Loucy (cell line): ENCODE results near the gene PPM1L.

Experiments used
- H2AFZ ChIP-seq: fragments of 200-600 bp; sonication (generic); 2 replicates; pipeline ENCODE4 v1.6.0; 2016; ENCODE audit warnings: antibody characterized with exemption, mild to moderate bottlenecking, low read length, moderate library complexity
- H3F3A ChIP-seq: fragments of 200-600 bp; 2 replicates; pipeline ENCODE4 v1.6.0; 2016; ENCODE audit warnings: antibody characterized with exemption, low read depth, mild to moderate bottlenecking
- H3K27me3 ChIP-seq: fragments of 200-600 bp; sonication (generic); 2 replicates; pipeline ENCODE4 v1.6.1; 2014; ENCODE audit warnings: low read length, mild to moderate bottlenecking; ENCODE audit not compliant: insufficient read depth, poor library complexity, severe bottlenecking
- H3K36me3 ChIP-seq: fragments of 200-600 bp; sonication (generic); 2 replicates; pipeline ENCODE4 v1.6.1; 2016; ENCODE audit warnings: low read length; ENCODE audit not compliant: insufficient read depth
- H3K4me1 ChIP-seq: fragments of 200-600 bp; sonication (generic); 2 replicates; pipeline ENCODE4 v1.5.1; 2014; ENCODE audit warnings: low read length, mild to moderate bottlenecking; ENCODE audit not compliant: insufficient read depth, poor library complexity, severe bottlenecking
- H3K4me2 ChIP-seq: fragments of 200-600 bp; sonication (generic); 2 replicates; pipeline ENCODE4 v1.6.0; 2014; ENCODE audit warnings: antibody characterized with exemption, low read length, low read depth, mild to moderate bottlenecking; ENCODE audit not compliant: poor library complexity, severe bottlenecking
- H3K4me3 ChIP-seq: fragments of 200-600 bp; sonication (generic); 2 replicates; pipeline ENCODE4 v1.5.1; 2014; ENCODE audit warnings: low read length, mild to moderate bottlenecking, mixed read lengths; ENCODE audit not compliant: poor library complexity, severe bottlenecking
- H3K79me2 ChIP-seq: fragments of 200-600 bp; sonication (generic); 2 replicates; pipeline ENCODE4 v1.6.1; 2014; ENCODE audit warnings: low read length; ENCODE audit not compliant: insufficient read depth
- H3K9ac ChIP-seq: fragments of 200-600 bp; sonication (generic); 2 replicates; pipeline ENCODE4 v1.6.0; 2014; ENCODE audit warnings: mild to moderate bottlenecking, low read depth, low read length, moderate library complexity; ENCODE audit not compliant: poor library complexity, severe bottlenecking
- H3K9me2 ChIP-seq: fragments of 200-600 bp; sonication (generic); replicated peaks from 2 replicates; pipeline ENCODE4 v1.6.1; 2016; ENCODE audit warnings: low read depth, low read length, mixed read lengths
- H3K9me3 ChIP-seq: fragments of 200-600 bp; sonication (generic); 2 replicates; pipeline ENCODE4 v1.6.1; 2014; ENCODE audit warnings: mild to moderate bottlenecking, antibody characterized with exemption, low read length, low read depth; ENCODE audit not compliant: insufficient read depth
- H4K20me1 ChIP-seq: fragments of 200-600 bp; sonication (generic); 2 replicates; pipeline ENCODE4 v1.6.0; 2014; ENCODE audit warnings: antibody characterized with exemption, low read length, mild to moderate bottlenecking; ENCODE audit not compliant: insufficient read depth, poor library complexity, severe bottlenecking
- CTCF ChIP-seq: fragments of 200-600 bp; sonication (generic); conservative IDR thresholded peaks from 2 replicates; pipeline ENCODE4 v1.5.1; 2014; ENCODE audit warnings: mild to moderate bottlenecking, antibody characterized with exemption, low read length
- EZH2phosphoT487 ChIP-seq: fragments of 200-600 bp; IDR thresholded peaks from 2 replicates; pipeline ENCODE4 v1.6.1; 2018; ENCODE audit warnings: antibody characterized with exemption, mild to moderate bottlenecking, moderate library complexity, borderline replicate concordance

PPM1L gene

GRCh38 chr3:161054860-161055604 is 299.0 kb downstream of the PPM1L start:
- Histone ChIP-seq H3K79me2 (no peaks in the 10 kb centered on the region), H3K9me2 (no peaks in the 10 kb centered on the region), H3K4me3 (no peak overlapping the region), H3F3A (no peaks in the 10 kb centered on the region), H3K4me1 (peaks cover 27% of the 10 kb centered on the region), H3K9ac (no peak overlapping the region), H2AFZ (no peak overlapping the region), H3K36me3 (no peaks in the 10 kb centered on the region), H3K9me3 (no peaks in the 10 kb centered on the region), H4K20me1 (no peaks in the 10 kb centered on the region), H3K27me3 (no peaks in the 10 kb centered on the region), H3K4me2 (peak overlapping the region; percentile 14)
- no peak for TF ChIP-seq EZH2phosphoT487
- TF ChIP-seq CTCF: no peak

GRCh38 chr3:161064413-161064812 is 308.4 kb downstream of the PPM1L start:
- Histone ChIP-seq H3K9me3 (no peaks in the 10 kb centered on the region), H3K9ac (no peak overlapping the region), H3K9me2 (no peaks in the 10 kb centered on the region), H2AFZ (no peak overlapping the region), H3K4me1 (peaks cover 47% of the 10 kb centered on the region), H3F3A (0 out of 2 replicates have a peak, but pooled peaks cover 4% of the 10 kb centered on the region), H3K4me2 (no peak overlapping the region), H3K27me3 (no peaks in the 10 kb centered on the region), H3K36me3 (no peaks in the 10 kb centered on the region), H3K79me2 (no peaks in the 10 kb centered on the region), H3K4me3 (no peak overlapping the region), H4K20me1 (no peaks in the 10 kb centered on the region)
- TF ChIP-seq CTCF: no peak
- TF ChIP-seq EZH2phosphoT487: no peak

GRCh38 chr3:161066930-161067329 is 310.9 kb downstream of the PPM1L start:
- H3K4me2 ChIP-seq: peak overlapping the region; percentile 46
- H3F3A ChIP-seq: peaks cover 12% of the 10 kb centered on the region; the same call in 1 of the 2 replicates
- H3K36me3 ChIP-seq: no peaks in the 10 kb centered on the region
- peak overlapping the region; percentile 27 for H3K9ac ChIP-seq
- H3K4me3 ChIP-seq: peak overlapping the region; percentile 25
- H3K9me3 ChIP-seq: no peaks in the 10 kb centered on the region
- H3K79me2 ChIP-seq: no peaks in the 10 kb centered on the region
- H2AFZ ChIP-seq: no peak overlapping the region; the same call in 1 of the 2 replicates
- H3K9me2 ChIP-seq: no peaks in the 10 kb centered on the region
- TF ChIP-seq CTCF (no peak), EZH2phosphoT487 (no peak)
- no peaks in the 10 kb centered on the region for H3K27me3 ChIP-seq
- H3K4me1 ChIP-seq: peaks cover 65% of the 10 kb centered on the region
- no peaks in the 10 kb centered on the region for H4K20me1 ChIP-seq
